GM12801 (cell line): ENCODE results near the gene MYOM3.

Source experiments
- TF ChIP-seq, protein P1 (sequence below): IDR thresholded peaks from one replicate; pipeline ENCODE4 v1.5.1; 2011; ENCODE audit warnings: control low read depth; ENCODE audit not compliant: insufficient read length; ENCODE audit errors: extremely low read depth

Gene MYOM3

DNA sequence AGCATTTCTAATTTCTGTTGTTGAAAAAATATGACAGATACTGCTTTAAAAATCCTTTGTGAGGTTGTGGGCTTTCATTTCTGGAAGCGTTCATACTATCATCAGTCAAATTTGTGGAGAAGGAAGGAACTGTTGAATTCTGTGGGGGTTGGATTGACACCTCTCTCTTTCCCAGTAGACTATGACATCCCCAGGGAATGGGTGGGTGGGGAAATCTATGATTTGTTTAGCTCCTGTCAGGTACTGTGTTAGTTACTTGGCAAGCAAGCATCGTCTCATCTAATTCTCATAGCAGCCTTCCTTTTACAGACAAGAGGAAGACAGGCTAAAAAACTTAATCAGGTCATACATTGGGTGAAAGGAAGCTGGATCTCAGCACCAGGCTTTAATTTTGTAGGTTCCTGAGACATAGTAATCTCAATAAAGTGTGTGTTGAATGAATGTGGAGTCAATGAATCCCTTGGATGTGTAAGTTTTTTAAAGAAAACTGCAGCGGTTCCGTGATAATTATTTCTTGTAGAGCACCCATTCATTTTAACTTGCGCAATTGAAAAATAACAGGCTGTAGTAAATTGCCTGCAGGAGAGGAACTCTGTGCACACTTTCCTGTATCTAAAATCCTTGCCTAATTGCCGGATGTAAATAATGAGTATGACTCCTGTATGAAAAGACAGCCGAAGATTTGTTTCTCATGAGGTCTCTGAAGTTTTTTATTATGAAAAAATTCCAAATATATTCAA is 60.6 kb downstream of the MYOM3 start:
- TF ChIP-seq, protein P1, sequence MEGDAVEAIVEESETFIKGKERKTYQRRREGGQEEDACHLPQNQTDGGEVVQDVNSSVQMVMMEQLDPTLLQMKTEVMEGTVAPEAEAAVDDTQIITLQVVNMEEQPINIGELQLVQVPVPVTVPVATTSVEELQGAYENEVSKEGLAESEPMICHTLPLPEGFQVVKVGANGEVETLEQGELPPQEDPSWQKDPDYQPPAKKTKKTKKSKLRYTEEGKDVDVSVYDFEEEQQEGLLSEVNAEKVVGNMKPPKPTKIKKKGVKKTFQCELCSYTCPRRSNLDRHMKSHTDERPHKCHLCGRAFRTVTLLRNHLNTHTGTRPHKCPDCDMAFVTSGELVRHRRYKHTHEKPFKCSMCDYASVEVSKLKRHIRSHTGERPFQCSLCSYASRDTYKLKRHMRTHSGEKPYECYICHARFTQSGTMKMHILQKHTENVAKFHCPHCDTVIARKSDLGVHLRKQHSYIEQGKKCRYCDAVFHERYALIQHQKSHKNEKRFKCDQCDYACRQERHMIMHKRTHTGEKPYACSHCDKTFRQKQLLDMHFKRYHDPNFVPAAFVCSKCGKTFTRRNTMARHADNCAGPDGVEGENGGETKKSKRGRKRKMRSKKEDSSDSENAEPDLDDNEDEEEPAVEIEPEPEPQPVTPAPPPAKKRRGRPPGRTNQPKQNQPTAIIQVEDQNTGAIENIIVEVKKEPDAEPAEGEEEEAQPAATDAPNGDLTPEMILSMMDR: no peak

DNA sequence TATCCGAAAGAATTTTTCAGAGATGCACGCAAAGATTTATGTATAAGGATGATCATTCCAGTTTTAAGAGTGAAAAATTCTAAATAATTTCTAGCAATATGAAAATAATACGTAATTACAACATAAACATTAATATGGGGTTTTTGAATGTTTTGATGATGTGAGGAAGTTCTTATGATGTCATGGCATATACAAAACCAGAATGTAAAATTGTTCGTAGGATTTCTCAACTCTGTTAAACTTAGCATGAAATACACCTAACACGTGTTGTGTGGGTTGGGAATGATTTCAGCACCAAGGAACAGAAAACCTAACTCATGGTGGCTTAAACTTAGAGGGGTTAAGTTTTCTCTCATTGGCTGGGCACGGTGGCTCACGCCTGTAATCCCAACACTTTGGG is 62.2 kb downstream of the MYOM3 start:
- TF ChIP-seq, protein P1: no peak

DNA sequence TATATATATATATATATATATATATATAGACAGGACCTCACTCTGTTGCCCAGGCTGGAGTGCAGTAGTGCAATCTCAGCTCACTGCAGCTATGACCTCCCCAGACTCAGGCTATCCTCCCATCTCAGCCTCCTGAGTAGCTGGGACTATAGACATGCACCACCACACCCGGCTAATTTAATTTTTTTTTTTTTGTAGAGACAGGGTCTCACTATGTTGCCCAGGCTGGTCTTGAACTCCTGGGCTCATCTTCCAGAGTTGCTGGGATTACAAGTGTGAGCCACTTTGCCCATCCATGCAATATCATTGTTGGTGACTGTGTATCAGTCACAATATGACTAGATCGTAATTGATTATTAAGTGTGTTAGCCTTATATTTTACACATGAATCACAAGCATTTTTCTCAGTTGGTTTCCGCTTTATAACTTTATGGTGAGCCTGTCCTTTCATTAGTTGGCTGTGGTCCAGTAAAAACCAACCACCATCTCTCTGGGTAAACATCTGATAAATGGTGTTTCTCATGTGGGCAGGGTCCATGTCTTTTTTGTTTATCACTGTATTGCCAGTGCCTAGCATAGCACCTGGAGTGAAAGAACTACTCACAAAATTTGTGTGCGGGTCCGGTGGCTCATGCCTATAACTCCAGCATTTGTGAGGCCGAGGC is 63.6 kb downstream of the MYOM3 start:
- TF ChIP-seq, protein P1: no peak

DNA sequence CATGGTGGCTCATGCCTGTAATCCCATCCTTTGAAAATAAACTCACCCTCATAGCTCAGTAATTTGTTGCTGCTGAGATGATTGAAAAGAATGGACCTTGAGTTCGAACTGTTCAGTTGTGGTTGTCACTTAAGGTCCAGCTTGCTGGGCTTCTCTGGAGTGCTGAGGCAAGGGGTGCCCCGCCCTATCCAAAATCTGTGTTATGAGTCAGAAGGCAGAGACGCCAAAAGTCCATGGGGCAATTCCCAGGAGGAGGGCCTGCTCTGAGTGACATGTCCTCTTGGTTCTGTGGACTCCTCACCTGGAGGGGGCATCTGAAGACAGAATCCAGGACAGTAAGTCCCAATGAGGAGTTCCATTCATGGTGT is 64.8 kb downstream of the MYOM3 start:
- TF ChIP-seq, protein P1: no peak

DNA sequence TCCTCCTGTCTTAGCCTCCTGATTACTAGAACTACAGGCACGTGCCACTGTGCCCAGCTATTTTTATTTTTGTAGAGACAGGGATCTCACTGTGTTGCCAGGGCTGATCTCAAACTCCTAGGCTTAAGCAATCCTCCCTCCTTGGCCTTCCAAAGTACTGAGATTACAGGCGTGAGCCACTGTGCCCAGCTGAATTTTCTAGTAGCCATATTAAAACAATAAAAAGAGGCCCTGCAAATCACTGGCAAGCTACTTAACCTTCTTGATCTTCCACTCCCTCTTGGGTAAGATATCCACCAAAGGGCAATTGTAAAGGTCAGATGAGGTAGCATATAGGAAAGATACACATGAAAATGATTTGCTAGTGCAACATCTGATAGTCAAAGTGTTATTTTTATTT is 66.2 kb downstream of the MYOM3 start:
- TF ChIP-seq, protein P1: no peak

DNA sequence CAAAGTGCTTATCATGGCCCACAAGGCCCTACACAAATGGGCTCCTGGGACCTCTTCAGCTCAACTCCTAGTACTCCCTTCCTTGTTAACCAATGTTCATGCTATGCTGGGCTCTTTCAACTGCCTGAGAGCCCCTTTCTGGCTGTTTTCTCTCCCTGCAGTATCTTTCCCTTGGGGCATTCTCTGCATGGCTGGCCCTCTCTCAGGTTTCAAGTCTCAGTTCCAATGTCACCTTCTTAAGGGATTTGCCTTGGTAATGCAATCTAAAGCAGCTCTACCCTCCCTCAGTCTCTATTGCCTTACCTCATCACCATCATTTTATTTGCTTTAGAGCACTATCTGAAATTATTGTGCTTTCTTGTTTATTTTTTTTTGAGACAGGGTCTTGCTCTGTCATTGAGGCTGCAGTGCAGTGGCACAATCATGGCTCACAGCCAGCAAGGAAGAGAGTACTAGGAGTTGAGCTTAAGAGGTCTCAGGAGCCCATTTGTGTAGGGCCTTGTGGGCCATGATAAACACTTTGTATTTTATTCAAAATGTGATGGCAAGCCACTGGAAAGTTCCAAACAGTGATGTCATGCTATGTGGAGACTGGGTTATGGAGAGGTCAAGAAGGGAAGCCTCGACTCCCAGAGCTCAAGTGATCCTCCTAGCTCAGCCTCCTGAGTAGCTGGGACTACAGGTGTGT is 68.4 kb downstream of the MYOM3 start:
- TF ChIP-seq, protein P1: no peak

DNA sequence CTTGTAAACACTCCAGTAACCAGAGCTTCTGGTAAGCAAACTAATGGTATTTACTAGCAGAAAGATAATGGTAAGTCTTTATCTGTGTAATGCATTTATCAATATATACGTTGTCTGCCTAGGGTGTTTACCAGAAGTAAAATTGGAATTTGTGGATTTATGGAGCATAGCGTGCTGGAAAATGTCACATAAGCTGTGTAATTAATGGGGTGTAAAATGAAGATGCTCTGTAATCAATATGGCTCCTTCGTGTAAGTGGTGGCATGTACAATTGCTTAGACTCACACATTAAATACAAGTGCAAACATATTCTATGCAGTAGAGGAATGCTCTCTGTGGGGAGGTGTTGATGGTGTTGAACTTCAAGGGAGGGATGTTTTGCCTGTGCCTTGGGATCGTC is 69.6 kb downstream of the MYOM3 start:
- TF ChIP-seq, protein P1: no peak
